Measurements from ENCODE around the gene GYG1. TPM values are rescaled to one million over a fixed set of nuclear protein-coding genes. Genes with fewer than 3 reads are reported as not detected.

Gene GYG1
- 53.1 and 79.4 TPM in 2 replicates for total RNA-seq (2014; rRNA removed; shearing (Covaris generic))
- polyA plus RNA-seq (2015; cell fraction: cytosol; rRNA removed): 85.5 and 99.8 TPM in 2 replicates
- polyA plus RNA-seq (2015; cell fraction: nucleus; rRNA removed): 67.5 and 77.8 TPM in 2 replicates

DNA sequence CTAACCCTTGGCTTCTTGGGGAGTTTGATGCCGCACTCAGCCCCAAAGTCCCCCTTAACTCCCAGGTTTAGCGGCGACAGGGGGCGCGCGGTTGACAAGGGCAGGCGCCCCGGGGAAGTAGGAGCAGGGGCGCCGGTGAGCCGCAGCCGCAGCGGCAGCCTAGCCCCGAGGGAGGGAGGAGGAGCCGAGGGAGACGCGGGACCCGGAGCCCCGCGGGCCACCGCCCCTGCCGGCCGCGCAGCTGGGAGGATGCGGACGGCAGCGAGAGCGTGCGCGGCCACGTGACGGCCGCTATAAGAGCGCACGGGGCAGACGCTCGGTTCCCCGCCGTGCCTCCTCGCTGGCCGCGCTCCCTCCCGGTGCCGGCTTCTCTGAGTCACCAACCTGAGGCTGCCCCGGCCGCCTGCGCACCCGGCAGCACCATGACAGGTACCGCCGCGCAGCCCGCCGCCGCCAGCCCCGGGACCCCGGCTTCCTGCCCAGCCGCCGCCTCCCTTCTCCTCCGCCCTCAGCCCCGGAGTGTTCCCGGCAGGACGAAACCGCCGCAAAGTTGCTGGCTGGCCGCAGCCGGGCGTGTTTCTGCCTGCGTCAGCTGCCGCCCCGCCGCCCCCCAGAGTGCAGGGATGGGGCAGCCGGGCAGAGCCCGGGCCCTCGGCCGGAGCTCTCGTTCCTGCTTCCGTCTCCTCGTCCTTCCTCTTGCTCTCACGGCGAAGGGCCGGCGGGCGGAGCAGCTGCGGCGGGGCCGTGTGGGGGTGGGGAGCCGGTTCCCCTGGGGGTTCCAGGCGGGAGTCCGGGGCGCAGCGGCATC, at the start of gene GYG1:
GYG1 (plus strand) TSS at position 322 of the 808 bp plus-strand sequence; CDS start at position 423, 101 bp downstream.
- peak; percentile 91 for DNase-seq (ENCODE audit: low read depth)

DNA sequence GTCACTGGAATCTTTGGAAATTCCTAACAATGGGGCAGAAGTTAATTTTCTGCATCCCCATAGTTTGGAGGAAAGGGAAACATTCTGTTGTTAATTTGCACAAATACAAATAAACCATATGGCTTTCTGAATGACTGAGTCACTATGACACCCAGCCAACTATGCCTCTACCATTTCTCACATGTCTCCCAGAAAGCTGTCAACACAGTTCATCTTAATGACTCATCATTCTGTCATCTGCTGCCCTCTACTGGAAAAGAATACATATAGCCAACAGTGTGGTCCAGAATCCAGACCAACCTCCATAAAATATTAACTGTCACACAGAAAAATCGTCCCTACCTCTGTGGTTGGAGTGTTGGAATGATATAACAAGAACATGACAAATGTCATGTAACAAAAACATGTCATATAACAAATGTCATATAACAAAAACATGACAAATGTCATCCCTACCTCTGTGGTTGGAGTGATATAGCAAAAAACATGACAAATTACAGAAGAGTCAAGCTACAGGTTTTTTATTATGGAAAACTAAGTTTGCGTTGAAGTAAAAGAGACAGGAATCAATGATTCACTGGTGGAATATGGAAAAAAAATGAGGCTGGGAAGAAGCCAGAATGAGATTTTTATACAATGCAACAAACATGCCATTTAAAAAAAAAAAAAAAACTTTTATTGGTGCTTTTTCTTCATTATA, 47.7 kb upstream of the GYG1 start:
- DNase-seq (ENCODE audit: low read depth): peak; percentile 89

GRCh38 chr3:148945116-148945515, 46.2 kb upstream of the GYG1 start:
- no peak for DNase-seq (ENCODE audit: low read depth)

DNA sequence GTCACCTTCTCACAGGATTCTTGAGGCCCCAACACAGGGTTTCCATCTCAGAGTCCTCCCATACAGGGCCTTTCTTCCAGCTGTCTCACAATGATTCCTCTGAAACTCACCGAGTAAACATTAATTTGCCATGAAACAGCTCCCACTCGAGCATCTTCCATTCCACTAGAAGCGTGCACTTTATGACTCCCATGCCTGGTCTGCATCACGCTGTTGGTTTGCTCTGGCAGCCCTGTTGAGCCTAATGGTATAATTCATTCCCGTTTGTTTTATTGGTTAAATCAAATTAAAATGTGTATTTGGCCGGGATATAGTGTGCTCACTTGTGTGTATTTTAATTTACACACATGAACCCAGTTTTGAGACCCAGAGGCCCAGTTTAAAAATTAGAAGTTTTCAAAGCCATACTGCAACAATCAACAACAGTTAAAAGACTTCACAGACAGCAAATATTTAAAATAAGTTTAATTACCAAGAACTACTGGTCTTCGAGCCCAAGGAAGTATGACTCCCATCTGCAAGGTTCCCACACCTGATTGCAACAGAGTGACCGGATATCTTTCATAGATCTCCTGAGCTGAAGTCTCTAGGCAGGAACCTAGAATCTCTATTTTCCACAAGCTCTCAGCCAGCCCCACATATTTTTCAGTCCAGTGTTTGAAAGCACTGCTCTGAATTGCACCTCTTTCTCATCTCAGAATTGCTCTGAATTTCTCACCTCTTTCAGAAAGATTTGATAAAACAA, 42.3 kb upstream of the GYG1 start:
- DNase-seq (ENCODE audit: low read depth): no peak

DNA sequence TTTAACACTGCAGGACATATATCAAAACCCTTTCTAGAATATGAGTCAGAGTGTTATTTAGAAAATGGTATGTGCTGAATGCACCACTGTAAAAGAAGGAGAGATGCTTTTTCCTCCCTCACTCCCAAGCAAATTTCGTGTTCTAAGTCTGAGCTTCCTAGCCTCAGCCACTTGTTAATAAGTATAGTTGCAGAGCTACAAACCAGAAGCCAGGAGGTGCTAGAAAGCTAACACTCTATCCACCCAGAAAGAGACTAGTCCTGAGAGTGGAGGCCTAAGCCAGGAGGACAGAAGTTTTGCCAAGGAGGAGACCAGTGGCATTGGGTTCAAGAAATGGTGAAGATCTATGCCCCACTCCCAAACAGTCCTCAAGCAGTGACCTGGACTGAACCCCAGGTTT, 40.5 kb upstream of the GYG1 start:
- DNase-seq (ENCODE audit: low read depth): no peak

DNA sequence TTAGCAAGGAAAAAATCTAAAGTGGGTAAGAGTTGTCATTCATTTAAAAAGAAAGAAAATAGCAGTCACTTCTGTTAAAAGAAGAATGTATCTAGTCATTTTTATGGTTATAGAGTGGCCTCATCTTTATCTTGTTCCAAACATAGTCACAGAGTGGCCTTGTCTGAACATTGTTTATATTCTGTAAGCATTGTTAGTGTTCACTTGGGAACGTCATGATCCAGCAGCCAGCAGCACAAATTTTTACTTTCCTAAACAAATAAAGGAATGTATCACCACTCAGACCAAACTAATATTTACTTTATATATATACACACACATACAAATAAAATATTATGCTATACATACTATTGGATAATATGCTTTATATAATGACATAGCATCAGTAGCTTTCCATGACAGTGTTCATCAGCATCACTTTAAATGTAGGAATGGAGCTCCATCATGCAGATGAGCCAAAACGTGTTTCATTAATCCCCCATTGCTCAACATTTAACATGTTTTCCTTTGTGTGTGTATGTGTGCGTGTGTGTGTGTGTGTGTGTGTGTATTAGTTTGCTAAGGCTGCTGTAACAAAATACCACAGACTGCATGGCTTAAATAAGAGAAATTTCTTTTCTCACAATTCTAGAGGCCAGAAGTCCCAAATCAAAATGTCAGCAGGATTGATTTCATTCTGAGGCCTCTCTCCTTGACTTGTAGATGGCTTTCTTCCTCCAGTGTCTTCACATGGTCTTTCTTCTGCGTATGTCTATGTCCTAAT, 39.6 kb upstream of the GYG1 start:
- no peak for DNase-seq (ENCODE audit: low read depth)

- DNase-seq (ENCODE audit: low read depth): peak; percentile 11
Measured at GRCh38 chr3:148953094-148953493, 38.2 kb upstream of the GYG1 start.

GRCh38 chr3:148954981-148955380, 36.4 kb upstream of the GYG1 start:
- DNase-seq (ENCODE audit: low read depth): no peak

GRCh38 chr3:148955544-148956346, 35.6 kb upstream of the GYG1 start:
- peak; percentile 89 for DNase-seq (ENCODE audit: low read depth)

DNA sequence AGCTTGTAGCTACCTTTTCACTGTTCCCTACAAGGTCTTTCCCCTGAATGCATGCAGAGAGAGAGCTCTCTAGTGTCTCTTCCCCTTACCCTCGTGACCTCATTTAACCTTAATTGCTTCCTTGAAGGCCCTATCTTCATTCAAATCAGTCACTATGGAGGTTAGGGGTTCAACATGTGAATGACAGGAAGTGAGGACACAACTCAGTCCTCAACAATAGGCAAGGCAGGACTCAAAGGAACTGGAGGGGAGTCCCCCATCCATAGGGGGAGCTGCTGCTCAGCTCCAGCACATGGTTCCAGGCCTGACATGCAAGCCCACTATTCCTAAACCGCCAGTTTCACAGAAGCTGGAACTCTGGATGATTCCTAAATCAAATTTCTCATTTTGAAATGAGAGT, 33.8 kb upstream of the GYG1 start:
- DNase-seq (ENCODE audit: low read depth): peak; percentile 32

- DNase-seq (ENCODE audit: low read depth): no peak
Measured at GRCh38 chr3:148958696-148959095, 32.6 kb upstream of the GYG1 start.

GRCh38 chr3:148962513-148962912, 28.8 kb upstream of the GYG1 start:
- DNase-seq (ENCODE audit: low read depth): peak; percentile 91

DNA sequence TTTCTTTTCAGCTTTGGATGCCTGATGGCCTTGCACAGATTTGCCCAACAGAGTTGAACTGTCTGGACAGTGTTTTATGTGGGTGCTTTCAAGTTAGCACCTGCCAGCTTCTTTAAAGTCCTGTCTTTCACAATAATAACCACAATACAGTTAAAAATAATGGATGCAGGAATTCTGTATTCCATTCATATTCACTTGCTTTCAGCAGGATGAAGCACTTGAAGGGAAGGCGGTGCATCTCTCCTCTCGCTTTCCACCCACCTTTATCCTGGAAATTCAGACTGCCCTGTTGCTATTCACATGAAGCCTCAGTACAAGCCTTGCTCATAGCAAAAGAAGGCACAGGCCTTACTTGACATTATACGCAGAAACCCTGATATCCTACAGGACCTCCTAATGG, 26.5 kb upstream of the GYG1 start:
- DNase-seq (ENCODE audit: low read depth): no peak

GRCh38 chr3:148968321-148968720, 23.0 kb upstream of the GYG1 start:
- no peak for DNase-seq (ENCODE audit: low read depth)

DNA sequence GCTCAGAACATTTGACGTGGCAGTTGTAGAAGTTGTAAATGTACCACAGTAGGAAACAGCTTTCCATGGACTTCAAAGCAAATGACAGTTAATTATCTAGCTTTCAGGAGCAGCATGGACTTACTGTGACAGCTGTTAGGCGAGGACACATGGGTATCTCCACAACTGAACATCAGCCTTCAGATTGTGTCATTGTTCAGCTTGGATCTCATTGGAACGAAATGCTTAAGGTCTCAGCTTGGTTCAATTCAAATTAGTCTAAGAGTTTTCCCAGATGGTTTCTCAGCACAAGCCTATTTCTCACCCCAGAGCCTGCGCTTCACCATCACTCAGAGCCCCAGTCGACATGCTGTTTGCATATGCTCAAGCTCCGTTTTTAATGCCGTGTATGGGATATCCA, 21.1 kb upstream of the GYG1 start:
- DNase-seq (ENCODE audit: low read depth): no peak

- no peak for DNase-seq (ENCODE audit: low read depth)
Measured at GRCh38 chr3:148971401-148972163, 19.8 kb upstream of the GYG1 start.

DNA sequence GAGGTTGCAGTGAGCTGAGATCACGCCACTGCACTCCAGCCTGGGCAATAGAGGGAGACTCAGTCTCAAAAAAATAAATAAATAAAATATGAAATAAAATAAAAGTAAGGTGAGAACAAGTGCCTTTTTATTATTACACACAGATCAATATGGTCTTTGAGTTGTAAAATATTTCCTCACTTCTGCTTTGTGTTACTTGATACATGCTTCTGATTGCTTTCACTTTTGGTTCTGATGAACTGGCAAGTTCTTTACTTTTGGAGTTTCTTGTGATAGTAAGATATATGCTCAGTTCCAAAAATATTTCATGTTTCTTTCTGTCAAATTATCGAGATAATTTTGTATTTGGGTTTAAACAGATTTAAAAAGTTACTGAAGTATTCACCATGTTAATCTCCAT, 16.6 kb upstream of the GYG1 start:
- no peak for DNase-seq (ENCODE audit: low read depth)

DNA sequence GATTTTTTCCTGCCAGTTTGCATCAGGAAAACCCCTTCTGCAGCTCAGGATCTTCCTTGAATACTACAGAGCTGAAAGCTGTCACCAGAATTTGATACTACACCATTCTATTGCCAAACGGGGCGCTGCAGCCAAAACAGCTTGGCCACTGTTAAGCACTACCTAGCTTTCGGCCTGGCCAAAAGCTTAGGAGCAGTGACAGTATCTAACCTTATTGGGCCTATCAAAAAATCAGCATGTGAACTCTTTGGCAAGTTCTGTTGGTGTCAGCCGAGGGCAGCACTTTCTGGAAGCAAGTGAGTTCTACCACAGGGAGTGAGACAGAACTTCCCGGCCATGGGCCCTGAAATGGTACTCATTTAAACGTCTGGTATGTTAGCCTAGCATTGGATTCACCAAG, 16.1 kb upstream of the GYG1 start:
- DNase-seq (ENCODE audit: low read depth): no peak

DNA sequence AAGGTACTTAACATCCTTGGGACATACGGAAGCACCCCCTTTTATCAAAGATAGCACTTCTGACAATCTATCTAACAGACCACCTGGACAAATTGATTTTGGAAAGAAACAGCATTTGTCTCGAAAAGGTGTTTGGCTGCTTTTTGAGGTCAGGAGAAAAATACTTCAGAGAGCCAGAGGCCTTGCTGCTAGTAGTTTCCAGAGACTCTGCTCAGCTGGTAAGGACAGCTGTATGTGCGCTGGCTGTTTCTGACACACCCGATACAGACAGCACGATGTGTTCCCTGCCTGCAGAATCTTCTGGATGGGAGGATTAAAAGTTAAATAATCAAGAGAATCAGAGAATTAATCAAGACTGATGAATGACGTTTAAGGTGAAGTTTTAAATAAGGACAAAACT, 15.6 kb upstream of the GYG1 start:
- no peak for DNase-seq (ENCODE audit: low read depth)
